ENCODE measurements around the gene CASD1. TPM values are rescaled to one million over a fixed set of nuclear protein-coding genes. Genes with fewer than 3 reads are reported as not detected.
A peak's percentile ranks its signal among the peaks of the same experiment; 100 is the strongest.

The CASD1 gene
- total and polyA plus RNA-seq, 10 of the 15 experiments (the other 5 are each of a cell fraction or from before 2014, with no cell fraction given) = 4.0 to 18.6 (median 10.7) TPM

DNA sequence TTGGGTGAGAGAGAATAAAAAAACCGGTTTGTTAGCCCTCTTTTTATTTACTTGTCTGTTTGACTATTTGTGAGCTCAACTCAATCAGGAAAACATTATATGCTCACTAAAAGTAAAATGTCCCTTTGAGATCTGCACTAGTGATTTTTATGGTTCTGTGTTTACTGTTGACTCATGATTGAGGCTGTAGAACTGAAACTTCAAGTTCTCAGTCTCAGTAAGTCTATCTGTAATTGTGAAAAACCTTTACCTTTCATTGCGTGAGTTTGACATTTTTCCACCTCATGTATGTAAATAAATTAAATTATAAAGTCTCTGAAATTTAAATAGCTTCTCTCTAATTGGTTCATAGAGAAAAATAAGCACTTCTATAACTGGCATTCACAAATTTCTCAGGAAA, 17.0 kb upstream of the CASD1 start (continued):
- TF ChIP-seq MYB (IDR thresholded peaks at IDR 0.05; ENCODE audit: borderline replicate concordance, low read depth, low read length) = no peak
- no peak for TF ChIP-seq SMAD1 (IDR thresholded peaks at IDR 0.05; ENCODE audit: low read depth, partially characterized antibody)
- no peak for TF ChIP-seq STAT1 (conservative IDR thresholded peaks at IDR 0.05)
- no peak for TF ChIP-seq EED (IDR thresholded peaks at IDR 0.05; ENCODE audit: low read depth)
- no peak for TF ChIP-seq KLF5 (IDR thresholded peaks at IDR 0.05; ENCODE audit: partially characterized antibody)
- TF ChIP-seq ATF2 (IDR thresholded peaks at IDR 0.05; ENCODE audit: low read length) = peak; percentile 72
- TF ChIP-seq CBFB (IDR thresholded peaks at IDR 0.05; ENCODE audit: low read depth) = no peak
- no peak for TF ChIP-seq SPI1 (IDR thresholded peaks at IDR 0.05; ENCODE audit: borderline replicate concordance, insufficient read depth, low read depth, low read length)
- no peak for TF ChIP-seq TCF12 (IDR thresholded peaks at IDR 0.05; ENCODE audit: low read depth, low read length)
- TF ChIP-seq YY1 (IDR thresholded peaks at IDR 0.05; ENCODE audit: low read depth, low read length) = no peak
- TF ChIP-seq REST (IDR thresholded peaks at IDR 0.05; ENCODE audit: low read depth, low read length) = no peak
- no peak for TF ChIP-seq RAD21 (IDR thresholded peaks at IDR 0.05; ENCODE audit: insufficient read depth, low read depth, low read length)
- TF ChIP-seq SUZ12 (IDR thresholded peaks at IDR 0.05; ENCODE audit: unreplicated experiment) = no peak
- peak; percentile 54; the same call in 1 of the 2 replicates for TF ChIP-seq FOXM1 (IDR thresholded peaks at IDR 0.05; ENCODE audit: low read depth, low read length)
- no peak for TF ChIP-seq SRF (IDR thresholded peaks at IDR 0.05; ENCODE audit: low read depth in 2 of 2, low read length in 2 of 2)
- TF ChIP-seq TCF3 (IDR thresholded peaks at IDR 0.05; ENCODE audit: borderline replicate concordance, insufficient read depth, low read depth, low read length) = no peak
- no peak for TF ChIP-seq LARP7 (IDR thresholded peaks at IDR 0.05)
- no peak for TF ChIP-seq FOXK2 (IDR thresholded peaks at IDR 0.05)
- TF ChIP-seq NFXL1 (IDR thresholded peaks at IDR 0.05; ENCODE audit: borderline replicate concordance) = no peak
- no peak for TF ChIP-seq ESRRA (IDR thresholded peaks at IDR 0.05; ENCODE audit: low read length)
- TF ChIP-seq POLR2AphosphoS5 (IDR thresholded peaks at IDR 0.05; ENCODE audit: low read length) = no peak
- no peak for TF ChIP-seq NFYA (IDR thresholded peaks at IDR 0.05; ENCODE audit: borderline replicate concordance, low read depth, low read length)
- peak; percentile 49; the same call in 1 of the 2 replicates for TF ChIP-seq BCL11A (IDR thresholded peaks at IDR 0.05; ENCODE audit: low read depth, low read length)
- TF ChIP-seq JUNB (IDR thresholded peaks at IDR 0.05) = peak; percentile 76
- no peak for TF ChIP-seq WRNIP1 (IDR thresholded peaks at IDR 0.05; ENCODE audit: borderline replicate concordance, low read depth, low read length)
- no peak for TF ChIP-seq NR2C1 (IDR thresholded peaks at IDR 0.05)
- TF ChIP-seq EP300 (IDR thresholded peaks at IDR 0.05; ENCODE audit: borderline replicate concordance in 1 of 2, control insufficient read depth in 1 of 2, low read depth in 2 of 2, low read length in 2 of 2) = 0 out of 4 replicates have a peak, but pooled peaks of 1 of the 2 experiments have one; percentile 45
- TF ChIP-seq MEF2B (IDR thresholded peaks at IDR 0.05; ENCODE audit: partially characterized antibody, poor library complexity, severe bottlenecking) = no peak
- TF ChIP-seq CHD1 (IDR thresholded peaks at IDR 0.05; ENCODE audit: low read depth, low read length) = no peak
- no peak for TF ChIP-seq CHD2 (IDR thresholded peaks at IDR 0.05; ENCODE audit: borderline replicate concordance, low read depth, low read length)

Measured in GM12878 (cell line).